Measurements from ENCODE around the gene CSK.
A peak's percentile ranks its signal among the peaks of the same experiment; 100 is the strongest.
"Not testable (repeated sequence)": the region's sequence is repeated elsewhere in the genome, so short reads cannot be mapped to it uniquely, and the experiment has no call there.

Gene CSK

GRCh38 chr15:74770211-74770903 is 11.5 kb upstream of the CSK start:
- no peak for DNase-seq (ENCODE audit: low spot score)

- no peak for DNase-seq (ENCODE audit: low spot score)
Measured at GRCh38 chr15:74773329-74773728, 8.6 kb upstream of the CSK start.

GRCh38 chr15:74773731-74774252 is 8.1 kb upstream of the CSK start:
- DNase-seq (ENCODE audit: low spot score): peak; percentile 60

GRCh38 chr15:74775132-74775562 is 6.7 kb upstream of the CSK start:
- DNase-seq (ENCODE audit: low spot score): no peak

GRCh38 chr15:74775894-74776293 is 6.0 kb upstream of the CSK start:
- no peak for DNase-seq (ENCODE audit: low spot score)

GRCh38 chr15:74776821-74777768 is 4.8 kb upstream of the CSK start:
- DNase-seq (ENCODE audit: low spot score): peak; percentile 54

GRCh38 chr15:74777769-74778598 is 3.9 kb upstream of the CSK start:
- DNase-seq (ENCODE audit: low spot score): no peak

GRCh38 chr15:74778599-74778970 is 3.3 kb upstream of the CSK start:
- no peak for DNase-seq (ENCODE audit: low spot score)

- DNase-seq (ENCODE audit: low spot score): no peak
Measured at GRCh38 chr15:74779162-74779648, 2.7 kb upstream of the CSK start.

- DNase-seq (ENCODE audit: low spot score): no peak
Measured at GRCh38 chr15:74780523-74781430, 1.1 kb upstream of the CSK start.

GRCh38 chr15:74782259-74783071 is 585 bp downstream of the CSK start:
- peak; percentile 66 for DNase-seq (ENCODE audit: low spot score)

GRCh38 chr15:74783072-74783807 is 1.4 kb downstream of the CSK start:
- no peak for DNase-seq (ENCODE audit: low spot score)

GRCh38 chr15:74783808-74784175 is 1.9 kb downstream of the CSK start:
- DNase-seq (ENCODE audit: low spot score): no peak

GRCh38 chr15:74784426-74785193 is 2.7 kb downstream of the CSK start:
- DNase-seq (ENCODE audit: low spot score): no peak

- DNase-seq (ENCODE audit: low spot score): no peak
Measured at GRCh38 chr15:74785194-74786032, 3.5 kb downstream of the CSK start.

- DNase-seq (ENCODE audit: low spot score): not testable (repeated sequence)
Measured at GRCh38 chr15:74786081-74786480, 4.2 kb downstream of the CSK start.

GRCh38 chr15:74786551-74787165 is 4.8 kb downstream of the CSK start:
- DNase-seq (ENCODE audit: low spot score): no peak

Data from iPS-NIHi11 (cell line).